HepG2 (cell line): ENCODE results near the gene PADI6. TPM values are rescaled to one million over a fixed set of nuclear protein-coding genes. Genes with fewer than 3 reads are reported as not detected.

Experiments
- ATAC-seq: fragments of 200-7000 bp; cut with Tn5 transposase; 3 replicates; pipeline ENCODE4 v1.9.1; 2020; ENCODE audit warnings: mild to moderate bottlenecking, moderate library complexity
- BruUV-seq: library from RNA; stranded (reverse); fragments of 400-500 nt; replicated peaks from 2 replicates; lab custom pipeline; 2021; lab: Mats Ljungman, UMichigan
- CTCF ChIA-PET: fragments of 300-600 bp; formaldehyde crosslinking; extraction: SDS; loops from one replicate; lab custom pipeline; 2021; ENCODE audit warnings: low total read pairs, inconsistent platforms, low intra/inter-chr PET ratio; lab: Yijun Ruan, JAX
- POLR2A ChIA-PET: fragments of 350-600 bp; sonication (Branson Sonifier 250); formaldehyde crosslinking; loops from one replicate; lab custom pipeline; 2020; ENCODE audit warnings: antibody characterized with exemption, inconsistent platforms; lab: Yijun Ruan, JAX
- DNase-seq: peaks from one replicate; pipeline ENCODE4 v3.0.0-alpha.2; 2015; ENCODE audit warnings: low spot score
- FAIRE-seq: peaks from 3 replicates; lab custom pipeline; 2011; peaks lifted over from hg19 to GRCh38; lab: Jason Lieb, UNC
- H2AFZ ChIP-seq: one replicate; pipeline ENCODE4 v1.6.1; 2011; ENCODE audit warnings: low read length, inconsistent platforms
- H3K27ac ChIP-seq: fragments of 300-600 bp; 3 replicates; pipeline ENCODE4 v1.8.0; 2011; ENCODE audit warnings: mixed run types, mild to moderate bottlenecking, mixed read lengths, low read length, inconsistent platforms; ENCODE audit not compliant: insufficient read depth; ENCODE audit errors: extremely low read length
- H3K27me3 ChIP-seq, 2 experiments: fragments of 200-600 bp in 1 of 2; 2 replicates in 1 of 2; 3 replicates in 1 of 2; pipeline versions ENCODE4 v1.6.0 to v1.8.0; 2011; ENCODE audit warnings: low read length in 2 of 2, mild to moderate bottlenecking in 2 of 2, moderate library complexity in 2 of 2, inconsistent platforms in 1 of 2; ENCODE audit not compliant: insufficient read depth in 2 of 2, control insufficient read depth in 1 of 2
- H3K36me3 ChIP-seq, 2 experiments: fragments of 200-600 bp in 1 of 2; replicated peaks in 1 of 2; 2 replicates in 1 of 2; 3 replicates in 1 of 2; pipeline versions ENCODE4 v1.5.1 to v1.8.0; 2011; ENCODE audit warnings: low read length in 2 of 2, inconsistent platforms in 1 of 2; ENCODE audit not compliant: insufficient read depth in 2 of 2, control insufficient read depth in 1 of 2
- H3K4me1 ChIP-seq: 2 replicates; pipeline ENCODE4 v1.5.1; 2012; ENCODE audit warnings: low read length, inconsistent platforms; ENCODE audit not compliant: insufficient read depth
- H3K4me2 ChIP-seq: 2 replicates; pipeline ENCODE4 v1.6.0; 2011; ENCODE audit warnings: low read depth, low read length, inconsistent platforms
- H3K4me3 ChIP-seq, 3 experiments: fragments of 200-600 bp in 1 of 3; sonication (generic), shearing (Covaris generic) in 1 of 3; replicated peaks in 1 of 3; 2 replicates each; pipeline ENCODE4 v1.5.1; 2011 to 2016; ENCODE audit warnings: low read length in 3 of 3, inconsistent platforms in 2 of 3, low read depth in 2 of 3, mild to moderate bottlenecking in 2 of 3, control low read depth in 1 of 3, mixed read lengths in 1 of 3; ENCODE audit not compliant: insufficient read depth in 1 of 3
- H3K79me2 ChIP-seq: one replicate; pipeline ENCODE4 v1.6.1; 2011; ENCODE audit warnings: low read length, inconsistent platforms; ENCODE audit not compliant: insufficient read depth
- H3K9ac ChIP-seq: 2 replicates; pipeline ENCODE4 v1.6.0; 2011; ENCODE audit warnings: mild to moderate bottlenecking, low read depth, low read length, inconsistent platforms; ENCODE audit not compliant: insufficient read depth
- H3K9me3 ChIP-seq: 2 replicates; pipeline ENCODE4 v1.5.1; 2012; ENCODE audit warnings: mild to moderate bottlenecking, low read length
- H4K20me1 ChIP-seq: 2 replicates; pipeline ENCODE4 v1.6.0; 2011; ENCODE audit warnings: inconsistent platforms, mild to moderate bottlenecking, low read length, moderate library complexity; ENCODE audit not compliant: insufficient read depth
- GATAD1 ChIP-seq: IDR thresholded peaks from 2 replicates; pipeline ENCODE4 v1.6.1; 2016; ENCODE audit warnings: missing genetic modification reagents, missing compliant biosample characterization
- RBM22 ChIP-seq: fragments of 200-400 bp; formaldehyde crosslinking; optimal IDR thresholded peaks from 2 replicates; pipeline ENCODE3; 2017; ENCODE audit warnings: mild to moderate bottlenecking, low read length, moderate library complexity
- WGBS: methylation state at CpG from one replicate; pipeline ENCODE4 v1.1.6; 2017; ENCODE audit warnings: low lambda C conversion rate; 5-methylcytosine and 5-hydroxymethylcytosine counted together
- in situ Hi-C: cut with HindIII; loops from 2 replicates; pipeline ENCODE4 v1.10.0; 2017; ENCODE audit warnings: low pct_unique_long_range_greater_than_20kb; ENCODE audit not compliant: extremely low pct_ligation_motif_present
- intact Hi-C: fragments of 100-400 bp; cut with micrococcal nuclease; formaldehyde crosslinking; loops from one replicate; pipeline ENCODE4 v1.10.0; 2022; ENCODE audit not compliant: unreplicated experiment
- polyA plus RNA-seq, 8 experiments: library from polyadenylated mRNA; depleted of rRNA in 3 of 8; stranded (reverse) in 7 of 8; unstranded in 1 of 8; fragments of >200 nt; fragmentation: Illumina TruSeq in 4 of 8; extraction: Trizol in 4 of 8; gene quantifications; 2 replicates each; pipeline versions ENCODE4 v1.2.1 to v1.2.3, GENCODE V29; 2011 to 2016; ENCODE audit warnings: low read depth in 4 of 8, missing spikeins in 1 of 8, mixed read lengths in 1 of 8; ENCODE audit not compliant: insufficient read depth in 1 of 8
- total RNA-seq, 5 experiments: library from RNA; depleted of rRNA; stranded (reverse); fragments of >200 nt; fragmentation: Illumina TruSeq; extraction: Trizol; gene quantifications; 2 replicates each; pipeline ENCODE4 v1.2.3, GENCODE V29; 2016; ENCODE audit warnings: low read depth in 1 of 5
- TF ChIP-seq, protein P1 (sequence below): sonication (generic); formaldehyde crosslinking; IDR thresholded peaks from 2 replicates; pipeline ENCODE4 v1.4.0; 2020; ENCODE audit warnings: missing genetic modification reagents
- TF ChIP-seq, protein P2 (sequence below): sonication (generic); formaldehyde crosslinking; IDR thresholded peaks from 2 replicates; pipeline ENCODE4 v1.4.0; 2020; ENCODE audit warnings: mild to moderate bottlenecking, missing genetic modification reagents, borderline replicate concordance

The PADI6 gene
- total and polyA plus RNA-seq, 2 of the 13 experiments (the other 11 are each of a cell fraction or from before 2014, with no cell fraction given): not detected

DNA sequence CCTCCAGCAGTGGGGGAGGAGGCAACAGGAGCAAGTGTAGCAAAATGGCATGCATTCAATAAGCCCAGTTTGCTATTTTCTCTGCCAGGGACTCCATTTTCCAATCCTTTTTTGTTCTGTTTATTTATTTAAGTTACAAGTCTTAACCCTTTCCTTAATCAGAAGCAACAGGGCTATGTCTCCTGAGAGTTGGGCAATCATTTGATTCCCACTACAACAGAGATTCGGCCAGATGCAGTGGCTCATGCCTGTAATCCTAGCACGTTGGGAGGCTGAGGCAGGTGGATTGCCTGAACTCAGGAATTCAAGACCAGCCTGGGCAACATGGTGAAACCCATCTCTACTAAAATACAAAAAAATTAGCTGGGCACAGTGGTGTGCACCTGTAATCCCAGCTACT, 42.0 kb downstream of the PADI6 start:
- POLR2A ChIA-PET: no interaction called here
- Histone ChIP-seq H3K36me3 (peaks cover 45 to 91% of the 10 kb centered on the region in 2 experiments), H3K27me3 (no peaks in the 10 kb centered on the region), H3K27ac (no peak overlapping the region), H3K79me2 (no peaks in the 10 kb centered on the region), H3K4me1 (no peaks in the 10 kb centered on the region), H4K20me1 (no peaks in the 10 kb centered on the region), H3K4me3 (no peak overlapping the region), H3K9me3 (no peaks in the 10 kb centered on the region), H3K4me2 (no peak overlapping the region), H2AFZ (no peak overlapping the region), H3K9ac (no peak overlapping the region)
- ATAC-seq (no peak), DNase-seq (no peak), FAIRE-seq (no peak)
- BruUV-seq: no TSS peak
- CTCF ChIA-PET: no interaction called here
- intact Hi-C loops: no loop called here
- TF ChIP-seq, protein P1, sequence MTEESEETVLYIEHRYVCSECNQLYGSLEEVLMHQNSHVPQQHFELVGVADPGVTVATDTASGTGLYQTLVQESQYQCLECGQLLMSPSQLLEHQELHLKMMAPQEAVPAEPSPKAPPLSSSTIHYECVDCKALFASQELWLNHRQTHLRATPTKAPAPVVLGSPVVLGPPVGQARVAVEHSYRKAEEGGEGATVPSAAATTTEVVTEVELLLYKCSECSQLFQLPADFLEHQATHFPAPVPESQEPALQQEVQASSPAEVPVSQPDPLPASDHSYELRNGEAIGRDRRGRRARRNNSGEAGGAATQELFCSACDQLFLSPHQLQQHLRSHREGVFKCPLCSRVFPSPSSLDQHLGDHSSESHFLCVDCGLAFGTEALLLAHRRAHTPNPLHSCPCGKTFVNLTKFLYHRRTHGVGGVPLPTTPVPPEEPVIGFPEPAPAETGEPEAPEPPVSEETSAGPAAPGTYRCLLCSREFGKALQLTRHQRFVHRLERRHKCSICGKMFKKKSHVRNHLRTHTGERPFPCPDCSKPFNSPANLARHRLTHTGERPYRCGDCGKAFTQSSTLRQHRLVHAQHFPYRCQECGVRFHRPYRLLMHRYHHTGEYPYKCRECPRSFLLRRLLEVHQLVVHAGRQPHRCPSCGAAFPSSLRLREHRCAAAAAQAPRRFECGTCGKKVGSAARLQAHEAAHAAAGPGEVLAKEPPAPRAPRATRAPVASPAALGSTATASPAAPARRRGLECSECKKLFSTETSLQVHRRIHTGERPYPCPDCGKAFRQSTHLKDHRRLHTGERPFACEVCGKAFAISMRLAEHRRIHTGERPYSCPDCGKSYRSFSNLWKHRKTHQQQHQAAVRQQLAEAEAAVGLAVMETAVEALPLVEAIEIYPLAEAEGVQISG: no peak
- TF ChIP-seq GATAD1: no peak
- in situ Hi-C loops: no loop called here
- WGBS: 97% methylated on average over 2 of the region's 2 CpGs

DNA sequence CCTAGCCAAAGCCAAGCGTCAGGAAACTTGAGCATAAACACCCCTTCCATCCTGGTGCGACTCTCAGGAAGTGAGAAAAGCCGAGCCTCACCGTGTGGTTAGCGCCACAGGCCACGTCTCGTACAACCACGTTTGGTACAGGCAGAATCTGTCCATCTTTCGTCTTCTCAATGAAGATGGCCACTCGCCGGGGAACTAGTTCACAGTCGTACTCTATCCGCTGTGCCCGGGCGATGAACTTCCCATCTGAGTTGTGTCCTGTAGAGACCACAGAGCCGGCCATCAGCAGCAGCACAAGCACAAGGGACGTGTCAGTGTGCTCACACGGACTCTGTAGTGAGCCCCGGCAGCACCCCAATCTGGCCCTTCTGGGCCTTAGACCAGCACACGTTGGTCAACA, 44.4 kb downstream of the PADI6 start:
- H3K4me3 ChIP-seq: no peak overlapping the region
- no peak overlapping the region for H3K27ac ChIP-seq
- ATAC-seq (no peak), DNase-seq (no peak), FAIRE-seq (no peak)
- no TSS peak for BruUV-seq
- intact Hi-C loops (loop anchor here (5.0 kb wide), 1 partner anchor 61 kb away; no protein-coding TSS in a partner anchor), in situ Hi-C loops (no loop called here)
- H3K79me2 ChIP-seq: no peaks in the 10 kb centered on the region
- no peak overlapping the region for H3K9ac ChIP-seq
- 97% methylated on average over 19 of the region's 20 CpGs for WGBS
- POLR2A ChIA-PET: no interaction called here
- no peak overlapping the region for H3K4me2 ChIP-seq
- H3K9me3 ChIP-seq: no peaks in the 10 kb centered on the region
- CTCF ChIA-PET: no interaction called here
- H3K4me1 ChIP-seq: no peaks in the 10 kb centered on the region
- H3K27me3 ChIP-seq: no peaks in the 10 kb centered on the region
- TF ChIP-seq RBM22: peak; percentile 24
- TF ChIP-seq, protein P2, sequence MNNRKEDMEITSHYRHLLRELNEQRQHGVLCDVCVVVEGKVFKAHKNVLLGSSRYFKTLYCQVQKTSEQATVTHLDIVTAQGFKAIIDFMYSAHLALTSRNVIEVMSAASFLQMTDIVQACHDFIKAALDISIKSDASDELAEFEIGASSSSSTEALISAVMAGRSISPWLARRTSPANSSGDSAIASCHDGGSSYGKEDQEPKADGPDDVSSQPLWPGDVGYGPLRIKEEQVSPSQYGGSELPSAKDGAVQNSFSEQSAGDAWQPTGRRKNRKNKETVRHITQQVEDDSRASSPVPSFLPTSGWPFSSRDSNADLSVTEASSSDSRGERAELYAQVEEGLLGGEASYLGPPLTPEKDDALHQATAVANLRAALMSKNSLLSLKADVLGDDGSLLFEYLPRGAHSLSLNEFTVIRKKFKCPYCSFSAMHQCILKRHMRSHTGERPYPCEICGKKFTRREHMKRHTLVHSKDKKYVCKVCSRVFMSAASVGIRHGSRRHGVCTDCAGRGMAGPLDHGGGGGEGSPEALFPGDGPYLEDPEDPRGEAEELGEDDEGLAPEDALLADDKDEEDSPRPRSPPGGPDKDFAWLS: no peak
- TF ChIP-seq, all 625 proteins: peak for 1
- no peak overlapping the region for H2AFZ ChIP-seq
- H3K36me3 ChIP-seq: peaks cover 38 to 89% of the 10 kb centered on the region in 2 experiments
- H4K20me1 ChIP-seq: peaks cover 3% of the 10 kb centered on the region; the same call in 1 of the 2 replicates
